ENCODE measurements around the gene SCGB1C2.

SCGB1C2 gene

GRCh38 chr17:172401-172800 lies 35.0 kb downstream of the SCGB1C2 start:
- DNase-seq (ENCODE audit: low read depth), result no peak

GRCh38 chr17:173166-173911 lies 36.0 kb downstream of the SCGB1C2 start:
- no peak for DNase-seq (ENCODE audit: low read depth)

- DNase-seq (ENCODE audit: low read depth), result no peak
Measured at GRCh38 chr17:177155-177554, 39.8 kb downstream of the SCGB1C2 start.

- DNase-seq (ENCODE audit: low read depth), result no peak
Measured at GRCh38 chr17:177762-178161, 40.4 kb downstream of the SCGB1C2 start.

- no peak for DNase-seq (ENCODE audit: low read depth)
Measured at GRCh38 chr17:178292-179065, 41.1 kb downstream of the SCGB1C2 start.

GRCh38 chr17:179066-179432 lies 41.7 kb downstream of the SCGB1C2 start:
- DNase-seq (ENCODE audit: low read depth), result no peak

- DNase-seq (ENCODE audit: low read depth), result no peak
Measured at GRCh38 chr17:179781-180380, 42.5 kb downstream of the SCGB1C2 start.

GRCh38 chr17:180381-181244 lies 43.2 kb downstream of the SCGB1C2 start:
- no peak for DNase-seq (ENCODE audit: low read depth)

- DNase-seq (ENCODE audit: low read depth), result no peak
Measured at GRCh38 chr17:181245-182049, 44.1 kb downstream of the SCGB1C2 start, which contains the start of gene DOC2B. Gene DOC2B (minus strand): TSS chr17:181650. CDS start chr17:181479, 171 bp downstream.

- DNase-seq (ENCODE audit: low read depth), result no peak
Measured at GRCh38 chr17:182050-182751, 44.8 kb downstream of the SCGB1C2 start.

GRCh38 chr17:183021-183420 lies 45.7 kb downstream of the SCGB1C2 start:
- no peak for DNase-seq (ENCODE audit: low read depth)

- no peak for DNase-seq (ENCODE audit: low read depth)
Measured at GRCh38 chr17:185445-186138, 48.2 kb downstream of the SCGB1C2 start.

GRCh38 chr17:187130-187529 lies 49.8 kb downstream of the SCGB1C2 start:
- DNase-seq (ENCODE audit: low read depth), result no peak

All from GM04504 (cell line).